Peyer's patch (tissue), 4 donors: ENCODE data around the gene ZNF214.

ENCODE experiments used
- POLR2A ChIP-seq, 2 donors: fragments of 450-650 bp; IDR thresholded peaks; one replicate each; pipeline ENCODE4 v1.5.1; 2017; ENCODE audit warnings: antibody characterized with exemption in 2 of 2, mild to moderate bottlenecking in 2 of 2, moderate library complexity in 2 of 2
- TF ChIP-seq, protein P1 (sequence below), 6 experiments: fragments of 450-650 bp in 4 of 6; fragments of 200-600 bp in 2 of 6; sonication (generic) in 1 of 6; IDR thresholded peaks; one replicate each; pipeline ENCODE4 v1.5.1; 2017 to 2019; ENCODE audit warnings: antibody characterized with exemption in 6 of 6, mild to moderate bottlenecking in 3 of 6, moderate library complexity in 1 of 6

- TF ChIP-seq, protein P1, sequence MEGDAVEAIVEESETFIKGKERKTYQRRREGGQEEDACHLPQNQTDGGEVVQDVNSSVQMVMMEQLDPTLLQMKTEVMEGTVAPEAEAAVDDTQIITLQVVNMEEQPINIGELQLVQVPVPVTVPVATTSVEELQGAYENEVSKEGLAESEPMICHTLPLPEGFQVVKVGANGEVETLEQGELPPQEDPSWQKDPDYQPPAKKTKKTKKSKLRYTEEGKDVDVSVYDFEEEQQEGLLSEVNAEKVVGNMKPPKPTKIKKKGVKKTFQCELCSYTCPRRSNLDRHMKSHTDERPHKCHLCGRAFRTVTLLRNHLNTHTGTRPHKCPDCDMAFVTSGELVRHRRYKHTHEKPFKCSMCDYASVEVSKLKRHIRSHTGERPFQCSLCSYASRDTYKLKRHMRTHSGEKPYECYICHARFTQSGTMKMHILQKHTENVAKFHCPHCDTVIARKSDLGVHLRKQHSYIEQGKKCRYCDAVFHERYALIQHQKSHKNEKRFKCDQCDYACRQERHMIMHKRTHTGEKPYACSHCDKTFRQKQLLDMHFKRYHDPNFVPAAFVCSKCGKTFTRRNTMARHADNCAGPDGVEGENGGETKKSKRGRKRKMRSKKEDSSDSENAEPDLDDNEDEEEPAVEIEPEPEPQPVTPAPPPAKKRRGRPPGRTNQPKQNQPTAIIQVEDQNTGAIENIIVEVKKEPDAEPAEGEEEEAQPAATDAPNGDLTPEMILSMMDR (IDR thresholded peaks at IDR 0.05) = no peak
- TF ChIP-seq POLR2A (IDR thresholded peaks at IDR 0.05) = no peak
Observed at GRCh38 chr11:7057641-7058040, 37.5 kb upstream of the ZNF214 start.
